B cell (primary cell): ENCODE results near the gene DHX35. TPM values are rescaled to one million over a fixed set of nuclear protein-coding genes. Genes with fewer than 3 reads are reported as not detected.

Experiments
- ATAC-seq: fragments of 200-7000 bp; cut with Tn5 transposase; one replicate; pipeline ENCODE4 v1.10.0; 2021; ENCODE audit warnings: low read depth, mild to moderate bottlenecking, moderate number of reproducible peaks, moderate library complexity
- CTCF ChIA-PET: fragments of 350-600 bp; sonication (Branson Sonifier 250); formaldehyde crosslinking; loops from one replicate; lab custom pipeline; 2021; ENCODE audit warnings: antibody characterized with exemption, inconsistent platforms; lab: Charles Lee
- POLR2A ChIA-PET: fragments of 350-600 bp; sonication (Branson Sonifier 250); formaldehyde crosslinking; loops from one replicate; lab custom pipeline; 2021; ENCODE audit warnings: antibody characterized with exemption; lab: Charles Lee
- DNase-seq: peaks from one replicate; pipeline ENCODE4 v3.0.0; 2013
- H2AFZ ChIP-seq: 2 replicates; pipeline ENCODE4 v1.6.1; 2012; ENCODE audit warnings: mild to moderate bottlenecking, low read depth, low read length; ENCODE audit not compliant: insufficient read depth, poor library complexity, severe bottlenecking
- H3K27ac ChIP-seq, 2 donors: 1 replicate in 1 of 2; 2 replicates in 1 of 2; pipeline ENCODE4 v1.5.1; 2012 to 2013; ENCODE audit warnings: low read length in 2 of 2, mild to moderate bottlenecking in 2 of 2, moderate library complexity in 1 of 2
- H3K27me3 ChIP-seq, 4 experiments: fragments of 200-600 bp in 1 of 4; sonication (generic) in 1 of 4; replicated peaks in 1 of 4; 1 replicate in 2 of 4; 2 replicates in 2 of 4; pipeline versions ENCODE4 v1.6.1 to v1.7.0; 2013 to 2016; ENCODE audit warnings: low read length in 3 of 4, mild to moderate bottlenecking in 2 of 4, mixed read lengths in 1 of 4, moderate library complexity in 1 of 4; ENCODE audit not compliant: insufficient read depth in 4 of 4, control insufficient read depth in 3 of 4; ENCODE audit errors: control extremely low read depth in 1 of 4
- H3K36me3 ChIP-seq, 2 experiments: replicated peaks in 1 of 2; 1 replicate in 1 of 2; 2 replicates in 1 of 2; pipeline versions ENCODE4 v1.6.1 to v1.7.1; 2013; ENCODE audit warnings: low read length in 1 of 2; ENCODE audit not compliant: insufficient read depth in 2 of 2, control insufficient read depth in 1 of 2; ENCODE audit errors: control extremely low read depth in 1 of 2, extremely low read depth in 1 of 2
- H3K4me1 ChIP-seq, 2 donors: fragments of 200-600 bp in 1 of 2; sonication (generic) in 1 of 2; 1 replicate in 1 of 2; 2 replicates in 1 of 2; pipeline versions ENCODE4 v1.5.1 to v1.6.1; 2013 to 2017; ENCODE audit warnings: low read length in 2 of 2; ENCODE audit not compliant: control insufficient read depth in 2 of 2, insufficient read depth in 2 of 2
- H3K4me2 ChIP-seq: replicated peaks from 2 replicates; pipeline ENCODE3; 2012; ENCODE audit warnings: mild to moderate bottlenecking, low read depth, low read length; ENCODE audit not compliant: poor library complexity, severe bottlenecking
- H3K4me3 ChIP-seq, 5 experiments: fragments of 200-600 bp in 1 of 5; sonication (generic) in 1 of 5; 1 replicate in 3 of 5; 2 replicates in 2 of 5; pipeline versions ENCODE4 v1.5.1 to v1.7.0; 2011 to 2016; ENCODE audit warnings: low read length in 4 of 5, mild to moderate bottlenecking in 4 of 5, low read depth in 2 of 5, control low read depth in 1 of 5, moderate library complexity in 1 of 5; ENCODE audit not compliant: insufficient read depth in 1 of 5; ENCODE audit errors: control extremely low read depth in 1 of 5, extremely low read depth in 1 of 5
- H3K79me2 ChIP-seq: fragments of 200-600 bp; sonication (generic); one replicate; pipeline ENCODE4 v1.6.0; 2016; ENCODE audit warnings: low read length; ENCODE audit not compliant: control insufficient read depth, insufficient read depth
- H3K9ac ChIP-seq: fragments of 200-600 bp; sonication (generic); 2 replicates; pipeline ENCODE4 v1.6.1; 2017; ENCODE audit warnings: mild to moderate bottlenecking, low read length, moderate library complexity
- H3K9me3 ChIP-seq, 3 donors: one replicate each; pipeline versions ENCODE4 v1.6.1 to v1.7.1; 2013; ENCODE audit warnings: low read length in 2 of 3; ENCODE audit not compliant: control insufficient read depth in 2 of 3, insufficient read depth in 1 of 3; ENCODE audit errors: control extremely low read depth in 1 of 3
- H4K20me1 ChIP-seq: 2 replicates; pipeline ENCODE4 v1.6.0; 2012; ENCODE audit warnings: mild to moderate bottlenecking, low read length; ENCODE audit not compliant: insufficient read depth, control insufficient read depth, poor library complexity, severe bottlenecking
- H3K27ac Mint-ChIP-seq: one replicate; pipeline ENCODE4 v1.8.0; 2021; ENCODE audit warnings: mixed read lengths
- H3K27me3 Mint-ChIP-seq: one replicate; pipeline ENCODE4 v1.8.0; 2021; ENCODE audit warnings: mixed read lengths
- H3K4me1 Mint-ChIP-seq: one replicate; pipeline ENCODE4 v1.8.0; 2021; ENCODE audit warnings: mixed read lengths
- H3K4me3 Mint-ChIP-seq: one replicate; pipeline ENCODE4 v1.8.0; 2021; ENCODE audit warnings: mixed read lengths
- H3K9me3 Mint-ChIP-seq: one replicate; pipeline ENCODE4 v1.8.0; 2022; ENCODE audit warnings: mixed read lengths; ENCODE audit not compliant: insufficient read depth
- EZH2 ChIP-seq: IDR thresholded peaks from 2 replicates; pipeline ENCODE4 v1.6.1; 2012; ENCODE audit warnings: borderline replicate concordance, low read depth, mild to moderate bottlenecking, moderate library complexity, low read length; ENCODE audit not compliant: insufficient read depth, poor library complexity, severe bottlenecking
- WGBS: methylation state at CpG from one replicate; pipeline ENCODE4 v1.1.5; 2013; ENCODE audit warnings: missing lambda C conversion rate; ENCODE audit not compliant: insufficient coverage; 5-methylcytosine and 5-hydroxymethylcytosine counted together
- intact Hi-C: fragments of 100-400 bp; cut with micrococcal nuclease; formaldehyde crosslinking; loops from one replicate; pipeline ENCODE4 v1.10.0; 2022
- polyA plus RNA-seq: library from polyadenylated mRNA; depleted of rRNA; stranded (reverse); fragments of >200 nt; gene quantifications from 2 replicates; pipeline ENCODE4 v1.2.3, GENCODE V29; 2012
- small RNA-seq: library from RNA; depleted of rRNA; stranded (forward); fragments of <200 nt; gene quantifications from one replicate; pipeline ENCODE3, GENCODE V24; 2012; ENCODE audit warnings: low replicate concordance, low read depth; ENCODE audit not compliant: insufficient read length
- total RNA-seq, 2 donors: library from RNA; stranded (reverse); fragments of 120-200 nt in 1 of 2; gene quantifications; 1 replicate in 1 of 2; 2 replicates in 1 of 2; pipeline versions ENCODE4 v1.2.3 to v1.2.4, GENCODE V29; 2013 to 2022
- TF ChIP-seq, protein P1 (sequence below): fragments of 200-600 bp; IDR thresholded peaks from one replicate; pipeline ENCODE4 v1.8.0; 2022; ENCODE audit warnings: antibody characterized with exemption, mild to moderate bottlenecking

The DHX35 gene
- total and polyA plus RNA-seq, 2 donors (not counting 1 experiment from before 2014, with no cell fraction given) = 7.5 to 12.4 TPM

DNA sequence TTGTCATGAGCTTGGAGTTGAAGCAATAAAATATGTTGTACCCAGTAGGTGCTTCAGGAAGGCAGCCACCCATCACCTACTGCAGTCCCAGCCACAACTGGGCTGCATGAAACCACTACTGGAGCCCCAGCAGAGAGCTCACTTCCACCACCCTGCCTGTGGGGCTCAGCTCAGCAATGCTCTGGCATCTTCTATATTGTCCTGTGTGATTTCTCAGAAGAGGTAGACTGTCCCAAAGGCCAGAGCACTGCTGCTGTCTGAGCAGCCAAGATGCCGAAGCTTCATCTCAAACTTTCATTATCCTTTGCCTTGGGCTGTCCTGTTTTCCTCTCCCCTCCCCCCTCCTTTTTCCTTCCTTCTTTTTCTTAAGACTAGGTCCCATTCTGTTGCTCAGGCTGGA is 126.9 kb downstream of the DHX35 start:
- Mint-ChIP-seq H3K4me1 (no peaks in the 10 kb centered on the region), H3K27me3 (peaks cover 33% of the 10 kb centered on the region), H3K27ac (no peak overlapping the region), H3K4me3 (no peak overlapping the region), H3K9me3 (no peaks in the 10 kb centered on the region)
- Histone ChIP-seq H3K36me3 (no peaks in the 10 kb centered on the region), H3K9me3 (no peaks in the 10 kb centered on the region), H3K9ac (no peak overlapping the region), H2AFZ (no peak overlapping the region), H4K20me1 (no peaks in the 10 kb centered on the region), H3K4me1 (no peaks in the 10 kb centered on the region), H3K27me3 (peaks cover 0 to 8% (median 1%) of the 10 kb centered on the region in 4 experiments), H3K4me3 (no peak overlapping the region), H3K79me2 (no peaks in the 10 kb centered on the region), H3K4me2 (no peak overlapping the region), H3K27ac (no peak overlapping the region)
- intact Hi-C loops = no loop called here
- no peak for TF ChIP-seq EZH2
- TF ChIP-seq, protein P1, sequence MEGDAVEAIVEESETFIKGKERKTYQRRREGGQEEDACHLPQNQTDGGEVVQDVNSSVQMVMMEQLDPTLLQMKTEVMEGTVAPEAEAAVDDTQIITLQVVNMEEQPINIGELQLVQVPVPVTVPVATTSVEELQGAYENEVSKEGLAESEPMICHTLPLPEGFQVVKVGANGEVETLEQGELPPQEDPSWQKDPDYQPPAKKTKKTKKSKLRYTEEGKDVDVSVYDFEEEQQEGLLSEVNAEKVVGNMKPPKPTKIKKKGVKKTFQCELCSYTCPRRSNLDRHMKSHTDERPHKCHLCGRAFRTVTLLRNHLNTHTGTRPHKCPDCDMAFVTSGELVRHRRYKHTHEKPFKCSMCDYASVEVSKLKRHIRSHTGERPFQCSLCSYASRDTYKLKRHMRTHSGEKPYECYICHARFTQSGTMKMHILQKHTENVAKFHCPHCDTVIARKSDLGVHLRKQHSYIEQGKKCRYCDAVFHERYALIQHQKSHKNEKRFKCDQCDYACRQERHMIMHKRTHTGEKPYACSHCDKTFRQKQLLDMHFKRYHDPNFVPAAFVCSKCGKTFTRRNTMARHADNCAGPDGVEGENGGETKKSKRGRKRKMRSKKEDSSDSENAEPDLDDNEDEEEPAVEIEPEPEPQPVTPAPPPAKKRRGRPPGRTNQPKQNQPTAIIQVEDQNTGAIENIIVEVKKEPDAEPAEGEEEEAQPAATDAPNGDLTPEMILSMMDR = no peak
- ATAC-seq = no peak
- ChIA-PET CTCF (interaction anchor here (0.5 to 1.3 kb wide), 2 partner anchors 12 to 40 kb away, joined by 3 read pairs; no protein-coding TSS in a partner anchor), POLR2A (no interaction called here)
- WGBS = no CpG with 5 or more reads among the region's 1 CpG
- no peak for DNase-seq

Small RNAs within 50 kb of the gene (small RNA-seq; reads per million reads assigned to genes)
- gene AL023803.1 = not detected

Other genes with a start within 250 kb of the DHX35 start
- gene SLC32A1, start 237.9 kb upstream of the DHX35 start, total RNA-seq = not detected in 2 replicates
- 0.16 TPM in 1 of 2 replicates, not detected in the other for gene SLC32A1, start 237.9 kb upstream of the DHX35 start, polyA plus RNA-seq
- gene ACTR5, start 213.9 kb upstream of the DHX35 start, total RNA-seq = 15.4 and 16.7 TPM in 2 replicates
- gene ACTR5, start 213.9 kb upstream of the DHX35 start, polyA plus RNA-seq = 18.0 and 22.4 TPM in 2 replicates
- 108 and 112 TPM in 2 replicates for gene PPP1R16B, start 156.6 kb upstream of the DHX35 start, total RNA-seq
- gene PPP1R16B, start 156.6 kb upstream of the DHX35 start, polyA plus RNA-seq = 54.5 and 58.8 TPM in 2 replicates
- 1.7 and 2.0 TPM in 2 replicates for gene FAM83D, start 35.9 kb upstream of the DHX35 start, total RNA-seq
- gene FAM83D, start 35.9 kb upstream of the DHX35 start, polyA plus RNA-seq = 0.82 and 3.0 TPM in 2 replicates